ENCODE data around the gene TOB1.
"Not testable (repeated sequence)": the region's sequence is repeated elsewhere in the genome, so short reads cannot be mapped to it uniquely, and the experiment has no call there.

TOB1 gene

GRCh38 chr17:50868140-50868438 lies 1.9 kb upstream of the TOB1 start:
- no peak for DNase-seq (ENCODE audit: low spot score)

- peak; percentile 94 for DNase-seq (ENCODE audit: low spot score)
Measured at GRCh38 chr17:50867363-50868139, 1.4 kb upstream of the TOB1 start.

- peak; percentile 89 for DNase-seq (ENCODE audit: low spot score)
Measured at GRCh38 chr17:50866950-50867362, 802 bp upstream of the TOB1 start.

GRCh38 chr17:50865868-50866260 lies 290 bp downstream of the TOB1 start:
- DNase-seq (ENCODE audit: low spot score), result no peak

DNA sequence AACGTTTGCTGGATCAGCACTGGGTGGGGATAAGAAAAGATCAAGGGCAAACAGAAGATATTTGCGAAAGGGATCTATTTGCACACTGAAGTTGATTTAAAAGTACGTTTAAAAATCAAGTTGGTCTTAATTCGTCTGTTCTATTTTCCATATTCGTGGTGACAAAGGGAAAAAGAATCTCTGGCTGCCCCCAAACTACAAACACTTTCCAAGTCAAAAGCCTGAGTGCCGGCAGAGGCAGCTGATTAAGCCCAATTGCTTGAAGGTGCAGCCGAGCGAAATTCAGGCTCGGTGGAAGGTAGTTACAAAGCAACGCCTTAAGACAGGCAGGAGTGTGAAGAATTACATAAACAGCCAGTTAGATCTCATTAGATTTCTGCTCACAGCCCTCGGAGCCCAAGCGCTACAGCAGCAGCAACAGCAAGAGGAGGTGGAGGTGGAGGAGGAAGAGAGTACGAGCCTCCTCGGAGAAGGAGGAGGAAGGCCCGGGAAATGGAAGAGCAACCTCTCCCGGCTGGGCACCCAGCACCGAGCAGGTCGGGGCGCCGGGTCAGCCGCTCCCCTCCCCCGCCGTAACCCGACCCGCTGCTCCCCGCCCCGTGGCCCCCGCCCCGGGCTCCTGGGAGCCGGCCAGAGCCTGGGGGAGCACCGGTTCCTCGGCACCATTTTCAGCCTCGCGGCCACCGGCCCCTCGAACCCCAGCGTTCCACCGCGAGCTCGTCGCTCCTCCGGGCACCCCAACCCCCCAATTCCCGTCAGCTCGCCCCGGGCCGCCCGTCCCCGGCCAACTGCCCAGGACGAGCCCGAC lies 890 bp downstream of the TOB1 start:
- DNase-seq (ENCODE audit: low spot score), result peak; percentile 80

DNA sequence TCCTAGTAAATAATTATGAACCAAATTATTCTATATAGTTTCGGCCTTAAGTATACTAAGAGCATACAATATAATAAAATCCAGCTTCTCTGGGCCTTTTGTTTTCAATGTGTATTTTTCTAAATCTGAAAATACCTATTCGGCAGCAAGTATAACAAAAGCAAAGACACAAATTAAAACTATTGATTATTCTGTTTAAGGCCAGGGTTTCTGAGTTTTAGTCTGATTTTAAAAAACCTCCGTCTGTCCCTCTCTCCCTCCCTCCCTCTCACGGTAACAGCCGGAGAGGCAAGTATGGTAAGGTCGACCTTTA lies 1.5 kb downstream of the TOB1 start:
- no peak for DNase-seq (ENCODE audit: low spot score)

DNA sequence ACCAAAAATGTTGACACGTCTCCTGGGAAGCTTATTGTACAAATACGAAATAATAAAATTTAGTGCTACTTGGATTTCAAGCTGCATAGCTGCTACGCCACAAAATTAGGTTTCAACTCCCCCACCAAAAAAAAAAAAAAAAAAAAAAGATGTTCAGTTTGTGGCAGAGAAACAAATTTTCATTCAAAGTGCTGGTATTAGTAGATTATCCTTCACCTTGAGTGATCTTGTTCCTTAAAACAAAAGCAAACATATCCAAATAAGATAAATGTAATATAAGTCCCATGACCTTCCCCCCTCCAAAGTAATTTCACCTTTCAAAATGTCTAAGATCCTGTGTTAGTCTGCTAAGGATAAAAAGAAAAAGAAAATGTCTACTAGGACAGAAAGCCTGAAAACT lies 2.2 kb downstream of the TOB1 start:
- DNase-seq (ENCODE audit: low spot score), result no peak

DNA sequence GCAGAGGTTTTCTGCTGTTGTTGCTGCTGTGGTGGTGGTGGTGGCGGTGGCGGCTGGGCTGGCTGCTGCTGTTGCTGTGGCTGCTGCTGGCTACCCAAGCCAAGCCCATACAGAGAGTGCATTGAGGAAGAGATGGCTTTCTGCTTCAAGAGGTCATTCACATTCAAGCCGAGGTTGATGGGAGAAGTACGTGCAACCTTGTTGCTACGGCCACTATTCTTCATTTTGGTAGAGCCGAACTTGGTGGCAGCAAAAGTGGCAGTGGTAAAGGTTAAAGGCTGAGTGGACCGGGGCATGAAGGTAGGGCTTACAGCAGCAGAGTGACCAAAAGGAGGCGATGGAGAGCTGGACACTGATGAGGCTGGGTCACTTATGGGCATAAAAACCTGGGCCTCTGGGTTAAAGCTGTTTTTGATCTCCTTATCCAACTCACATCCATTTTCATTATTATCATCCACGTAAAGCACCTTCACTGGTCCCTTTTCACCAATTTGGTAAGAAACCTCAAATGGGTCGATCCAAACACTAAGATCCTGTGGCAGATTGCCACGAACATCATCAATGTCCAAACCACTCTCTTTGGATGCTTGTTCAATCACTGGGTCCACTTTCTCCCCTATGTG lies 2.8 kb downstream of the TOB1 start:
- peak; percentile 43 for DNase-seq (ENCODE audit: low spot score)

DNA sequence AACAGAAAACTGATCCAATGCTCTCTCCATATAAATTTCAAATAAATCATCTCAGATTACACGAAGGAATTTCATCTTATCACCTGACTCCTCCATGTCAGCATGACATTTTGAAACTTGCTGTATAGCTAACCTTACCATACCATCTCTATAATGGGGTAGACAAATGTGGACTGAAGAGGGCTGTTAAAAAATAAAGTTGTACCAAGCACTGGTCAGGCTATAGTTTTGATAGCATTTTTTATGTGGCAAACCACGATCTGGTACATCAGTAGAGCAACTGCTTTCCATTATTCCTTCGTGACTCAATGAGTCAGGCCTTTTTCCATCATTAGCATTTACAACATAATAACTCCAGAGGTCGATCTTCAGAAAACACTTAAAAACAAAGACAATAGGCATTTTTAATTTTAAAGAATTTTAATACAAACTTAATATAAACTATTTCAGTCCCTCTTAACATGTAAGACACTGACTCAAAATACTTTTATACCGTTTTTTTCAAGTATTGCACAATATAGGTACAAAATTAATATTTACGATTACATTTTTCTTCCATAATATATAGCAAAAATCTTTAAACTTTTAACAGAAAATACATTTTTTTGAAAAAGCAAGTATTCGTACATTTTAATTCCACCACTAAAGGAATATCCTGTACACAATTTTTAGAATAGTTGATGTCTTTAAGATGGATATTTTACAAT lies 4.2 kb downstream of the TOB1 start:
- DNase-seq (ENCODE audit: low spot score), result no peak

DNA sequence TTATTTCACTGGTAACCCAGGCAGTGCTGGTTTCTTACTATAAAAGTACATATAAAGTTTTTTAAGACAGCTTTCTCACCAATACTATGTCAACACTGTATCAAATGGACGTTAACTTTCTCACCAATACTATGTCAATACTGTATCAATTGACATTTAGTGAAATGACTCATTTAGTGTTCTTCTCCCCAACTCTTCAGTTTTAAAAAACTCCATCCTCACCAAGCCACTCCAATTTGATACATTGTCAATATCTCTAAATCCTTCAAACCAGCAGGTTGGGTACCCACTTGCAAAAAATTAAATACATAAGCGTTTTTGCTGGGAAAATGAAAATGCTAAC lies 4.8 kb downstream of the TOB1 start:
- no peak for DNase-seq (ENCODE audit: low spot score)

- not testable (repeated sequence) for DNase-seq (ENCODE audit: low spot score)
Measured at GRCh38 chr17:50859727-50860126, 6.4 kb downstream of the TOB1 start.

GRCh38 chr17:50858486-50859225 lies 7.5 kb downstream of the TOB1 start:
- DNase-seq (ENCODE audit: low spot score), result no peak

- DNase-seq (ENCODE audit: low spot score), result no peak
Measured at GRCh38 chr17:50856431-50856830, 9.7 kb downstream of the TOB1 start.

DNA sequence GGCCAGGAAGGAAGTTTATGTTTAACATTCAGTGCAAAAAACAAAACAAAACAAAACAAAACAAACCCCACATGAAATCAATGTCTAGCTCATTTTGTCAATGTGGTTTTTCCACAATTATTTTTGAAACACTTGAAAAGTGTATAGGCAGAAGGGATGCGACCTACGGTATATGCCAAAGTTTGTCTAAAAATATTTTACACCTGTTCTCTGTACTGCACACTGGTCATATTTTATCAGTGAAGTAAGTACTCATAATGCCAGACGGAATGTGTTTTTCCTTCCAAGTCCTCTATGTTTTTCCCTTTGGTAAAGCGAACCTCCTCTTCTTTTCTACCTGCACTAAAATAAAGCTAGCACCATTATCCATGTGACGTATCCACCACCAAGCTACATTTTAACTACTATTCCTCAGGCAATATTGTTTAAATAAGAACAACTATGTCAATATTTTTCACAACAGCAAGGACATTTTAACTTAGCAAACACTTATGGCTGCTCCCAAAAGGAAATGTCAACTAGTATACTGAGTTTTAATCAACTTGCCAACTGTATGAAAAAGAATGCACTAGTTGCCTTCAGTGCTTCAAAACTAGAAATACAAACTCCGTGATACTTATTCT lies 10.3 kb downstream of the TOB1 start:
- DNase-seq (ENCODE audit: low spot score), result no peak

DNA sequence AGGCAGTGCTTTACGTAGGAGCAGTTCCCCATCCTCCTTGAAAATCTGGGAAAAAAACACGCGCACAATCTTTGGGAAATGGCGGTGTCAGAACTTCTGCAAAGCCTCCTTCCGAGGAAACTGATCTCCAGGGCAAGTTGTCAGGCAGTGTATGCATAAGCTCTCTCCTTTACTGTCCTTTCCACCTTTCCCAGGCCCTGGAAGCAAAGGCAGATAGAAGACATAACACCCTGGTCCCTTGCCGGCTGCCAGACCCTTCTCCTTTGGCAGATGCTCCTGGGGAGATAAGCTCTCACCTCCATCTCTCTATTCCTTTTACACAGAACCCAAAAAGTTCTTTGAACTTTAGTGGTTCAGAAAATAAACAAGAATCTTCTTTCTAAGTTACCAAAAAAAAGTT lies 12.4 kb downstream of the TOB1 start:
- DNase-seq (ENCODE audit: low spot score), result no peak

- no peak for DNase-seq (ENCODE audit: low spot score)
Measured at GRCh38 chr17:50853015-50853615, 13.0 kb downstream of the TOB1 start.

DNA sequence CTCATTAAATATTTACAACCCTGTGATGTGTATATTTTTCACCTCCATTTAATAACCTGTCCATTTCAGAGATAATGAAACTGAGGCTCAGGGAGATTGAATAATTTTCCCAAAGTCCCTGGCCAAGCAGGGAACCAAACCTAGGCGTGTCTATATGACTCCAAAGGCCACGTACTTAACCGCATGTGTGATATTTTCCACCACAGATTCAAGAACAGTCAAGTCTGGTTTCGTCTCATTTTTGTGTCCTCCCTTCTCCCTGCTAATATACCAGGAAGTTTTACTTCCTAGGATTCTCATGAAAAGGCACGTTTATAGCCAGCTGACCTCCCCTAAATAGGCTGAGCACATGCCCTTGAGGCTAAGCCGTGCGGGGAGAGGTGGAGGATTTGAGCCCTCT lies 15.5 kb downstream of the TOB1 start:
- no peak for DNase-seq (ENCODE audit: low spot score)

DNA sequence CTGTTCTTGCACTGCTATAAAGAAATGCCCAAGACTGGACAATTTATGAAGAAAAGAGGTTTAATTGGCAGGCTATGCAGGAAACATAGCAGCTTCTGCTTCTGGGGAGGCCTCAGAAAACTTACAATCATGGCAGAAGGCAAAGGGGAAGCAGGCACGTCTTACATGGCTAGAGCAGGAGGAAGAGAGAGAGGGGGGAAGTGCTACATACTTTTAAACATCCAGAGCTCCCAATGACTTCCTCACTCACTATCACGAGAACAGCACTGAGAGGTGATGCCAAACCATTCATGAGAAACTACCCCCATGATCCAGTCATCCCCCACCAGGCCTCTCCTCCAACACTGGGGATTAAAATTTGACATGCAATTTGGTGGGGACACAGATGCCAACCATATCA lies 17.4 kb downstream of the TOB1 start:
- DNase-seq (ENCODE audit: low spot score), result no peak

GRCh38 chr17:50848039-50848438 lies 18.1 kb downstream of the TOB1 start:
- no peak for DNase-seq (ENCODE audit: low spot score)

- no peak for DNase-seq (ENCODE audit: low spot score)
Measured at GRCh38 chr17:50847566-50847965, 18.6 kb downstream of the TOB1 start.
